Activated CD4-positive, alpha-beta memory T cell treated with anti-CD3 and anti-CD28 coated beads, Interleukin-2, amount 10 ng/mL, durations not matched to agents 7 days and 5 days (primary cell): ENCODE measurements around the gene TRIM24. TPM values are rescaled to one million over a fixed set of nuclear protein-coding genes. Genes with fewer than 3 reads are reported as not detected.
"Not testable (repeated sequence)": the region's sequence is repeated elsewhere in the genome, so short reads cannot be mapped to it uniquely, and the experiment has no call there.

Experiments
- CTCF ChIA-PET: fragments of 350-600 bp; sonication (Branson Sonifier 250); formaldehyde crosslinking; loops from one replicate; lab custom pipeline; 2021; ENCODE audit warnings: antibody characterized with exemption, inconsistent platforms; lab: Charles Lee
- POLR2A ChIA-PET: fragments of 350-600 bp; sonication (Branson Sonifier 250); formaldehyde crosslinking; loops from one replicate; lab custom pipeline; 2021; ENCODE audit warnings: antibody characterized with exemption; lab: Charles Lee
- DNase-seq: peaks from one replicate; pipeline ENCODE4 v3.0.0-alpha.2; 2020
- H3K27ac Mint-ChIP-seq: one replicate; pipeline ENCODE4 v1.8.0; 2021; ENCODE audit warnings: mild to moderate bottlenecking, mixed read lengths
- H3K27me3 Mint-ChIP-seq: one replicate; pipeline ENCODE4 v1.8.0; 2021; ENCODE audit warnings: mixed read lengths
- H3K36me3 Mint-ChIP-seq: one replicate; pipeline ENCODE4 v1.8.0; 2021; ENCODE audit warnings: low read depth, mixed read lengths
- H3K4me1 Mint-ChIP-seq: one replicate; pipeline ENCODE4 v1.8.0; 2021; ENCODE audit warnings: mixed read lengths
- H3K4me3 Mint-ChIP-seq: one replicate; pipeline ENCODE4 v1.8.0; 2021; ENCODE audit warnings: mild to moderate bottlenecking, mixed read lengths
- H3K9me3 Mint-ChIP-seq: one replicate; pipeline ENCODE4 v1.8.0; 2021; ENCODE audit warnings: mixed read lengths
- total RNA-seq, 2 experiments: library from RNA; stranded (reverse); gene quantifications; one replicate each; pipeline ENCODE4 v1.2.3, GENCODE V29; 2021

TRIM24 gene
- total RNA-seq, 2 experiments from 2014 or later: 17.8 to 19.6 TPM

DNA sequence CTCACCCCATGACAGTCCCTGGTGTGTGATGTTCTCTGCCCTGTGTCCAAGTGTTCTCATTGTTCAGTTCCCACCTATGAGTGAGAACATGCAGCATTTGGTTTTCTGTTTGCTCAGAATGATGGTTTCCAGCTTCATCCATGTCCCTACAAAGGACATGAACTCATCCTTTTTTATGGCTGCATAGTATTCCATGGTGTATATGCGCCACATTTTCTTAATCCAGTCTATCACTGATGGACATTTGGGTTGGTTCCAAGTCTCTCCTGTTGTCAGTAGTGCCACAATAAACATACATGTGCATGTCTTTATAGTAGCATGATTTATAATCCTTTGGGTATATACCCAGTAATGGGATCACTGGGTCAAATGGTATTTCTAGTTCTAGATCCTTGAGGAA, 25.4 kb downstream of the TRIM24 start:
- H3K27me3 Mint-ChIP-seq, CTCF ChIA-PET, H3K4me3 Mint-ChIP-seq, DNase-seq, H3K27ac Mint-ChIP-seq, POLR2A ChIA-PET: not testable (repeated sequence)
- peaks cover 25% of the 10 kb centered on the region for H3K9me3 Mint-ChIP-seq
- peaks cover 11% of the 10 kb centered on the region for H3K4me1 Mint-ChIP-seq
- H3K36me3 Mint-ChIP-seq: peaks cover 35% of the 10 kb centered on the region

GRCh38 chr7:138489139-138489538, 29.1 kb downstream of the TRIM24 start:
- Mint-ChIP-seq H3K36me3 (peaks cover 44% of the 10 kb centered on the region), H3K9me3 (peaks cover 23% of the 10 kb centered on the region)
- DNase-seq, H3K4me1 Mint-ChIP-seq, POLR2A ChIA-PET, H3K4me3 Mint-ChIP-seq, H3K27me3 Mint-ChIP-seq, H3K27ac Mint-ChIP-seq, CTCF ChIA-PET: not testable (repeated sequence)

DNA sequence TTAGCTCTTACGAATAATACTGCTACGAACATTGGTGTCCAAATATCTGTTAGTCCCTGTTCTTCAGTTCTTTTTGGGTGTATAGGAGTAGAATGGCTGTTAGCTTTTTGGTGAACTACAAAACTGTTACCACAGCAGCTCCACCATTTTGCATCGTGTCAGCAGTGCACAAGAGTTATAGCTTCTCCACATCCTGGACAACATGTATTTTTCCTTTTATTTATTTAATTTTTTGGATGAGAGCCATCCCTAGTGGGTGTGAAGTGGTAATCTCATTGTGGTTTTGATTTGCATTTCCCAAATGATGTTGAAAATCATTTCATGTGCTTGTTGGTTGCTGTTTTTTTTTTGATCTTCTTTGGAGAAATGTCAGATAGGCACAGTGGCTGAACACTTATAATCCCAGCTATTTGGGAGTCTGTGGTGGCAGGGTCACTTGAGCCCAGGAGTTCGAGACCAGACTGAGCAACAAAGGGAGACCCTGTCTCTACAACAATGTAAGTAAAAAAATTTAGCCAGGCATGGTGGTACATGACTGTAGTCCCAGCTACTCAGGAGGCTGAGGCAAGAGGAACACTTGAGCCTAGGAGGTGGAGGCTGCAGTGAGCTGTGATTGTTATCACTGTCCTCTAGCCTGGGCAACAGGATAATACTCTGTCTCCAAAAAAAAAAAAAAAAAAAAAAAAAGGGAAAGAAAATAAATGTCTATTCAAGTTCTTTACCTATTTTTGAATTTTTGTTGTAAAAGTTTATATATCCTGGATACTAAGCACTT, 31.7 kb downstream of the TRIM24 start:
- no peak overlapping the region for H3K4me3 Mint-ChIP-seq
- ChIA-PET POLR2A (no interaction called here), CTCF (no interaction called here)
- H3K36me3 Mint-ChIP-seq: peaks cover 45% of the 10 kb centered on the region
- no peak for DNase-seq
- H3K27ac Mint-ChIP-seq: no peak overlapping the region
- H3K9me3 Mint-ChIP-seq: peaks cover 18% of the 10 kb centered on the region
- H3K27me3 Mint-ChIP-seq: no peaks in the 10 kb centered on the region
- peaks cover 1% of the 10 kb centered on the region for H3K4me1 Mint-ChIP-seq

- POLR2A ChIA-PET: no interaction called here
These were observed 32.4 kb downstream of the TRIM24 start for GRCh38 chr7:138492423-138492822.

DNA sequence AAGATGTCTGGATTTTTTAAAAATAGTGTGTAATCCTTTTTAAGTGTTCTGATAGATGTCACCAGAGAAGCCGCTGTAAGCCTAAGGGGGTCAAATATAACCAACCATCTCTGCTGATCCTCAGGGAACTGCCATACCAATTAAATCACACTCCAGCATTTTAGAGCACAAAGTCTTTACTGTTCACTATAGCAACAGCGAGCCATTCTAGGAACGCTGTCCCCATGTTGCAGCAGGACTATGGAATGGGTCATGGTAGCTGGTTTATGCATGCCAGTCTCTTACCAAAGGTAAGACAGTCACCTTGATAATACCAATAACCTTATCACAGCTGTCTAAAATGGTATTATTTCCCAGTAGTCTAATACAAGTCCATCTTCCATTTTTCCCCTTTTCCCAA, 33.5 kb downstream of the TRIM24 start:
- CTCF ChIA-PET: no interaction called here
- Mint-ChIP-seq H3K36me3 (peaks cover 42% of the 10 kb centered on the region), H3K27me3 (no peaks in the 10 kb centered on the region), H3K4me1 (peaks cover 1% of the 10 kb centered on the region), H3K27ac (no peak overlapping the region), H3K4me3 (no peak overlapping the region), H3K9me3 (peaks cover 11% of the 10 kb centered on the region)
- POLR2A ChIA-PET: no interaction called here
- no peak for DNase-seq

More at GRCh38 chr7:138492423-138492822, 32.4 kb downstream of the TRIM24 start:
- H3K27me3 Mint-ChIP-seq: no peaks in the 10 kb centered on the region
- H3K9me3 Mint-ChIP-seq: peaks cover 18% of the 10 kb centered on the region
- DNase-seq: no peak
- H3K4me1 Mint-ChIP-seq: peaks cover 1% of the 10 kb centered on the region
- H3K4me3 Mint-ChIP-seq: no peak overlapping the region
- CTCF ChIA-PET: no interaction called here
- H3K27ac Mint-ChIP-seq: no peak overlapping the region
- peaks cover 48% of the 10 kb centered on the region for H3K36me3 Mint-ChIP-seq

DNA sequence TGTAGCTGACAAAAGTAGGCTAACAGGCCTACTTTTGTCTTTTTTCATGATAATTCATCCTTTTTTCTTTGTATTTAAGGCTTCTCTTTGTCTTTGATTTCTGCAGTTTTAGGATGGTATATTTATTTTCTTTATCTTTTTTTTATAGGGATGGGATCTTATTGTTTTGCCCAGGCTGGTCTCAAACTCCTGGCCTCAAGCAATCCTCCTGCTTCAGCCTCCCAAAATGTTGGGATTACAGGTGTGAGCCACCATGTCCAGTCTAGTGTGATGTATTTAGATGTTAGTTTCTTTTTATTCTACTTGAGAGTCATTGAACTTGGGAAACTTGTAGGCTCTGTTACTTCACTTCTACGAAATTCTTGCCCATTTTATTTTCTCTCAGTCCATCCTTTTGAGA, 35.4 kb downstream of the TRIM24 start:
- H3K4me1 Mint-ChIP-seq: peaks cover 1% of the 10 kb centered on the region
- peaks cover 41% of the 10 kb centered on the region for H3K36me3 Mint-ChIP-seq
- ChIA-PET POLR2A (no interaction called here), CTCF (interaction anchor here (0.6 kb wide), 1 partner anchor 144 kb away, joined by 3 read pairs; no protein-coding TSS in a partner anchor)
- H3K9me3 Mint-ChIP-seq: peaks cover 2% of the 10 kb centered on the region
- H3K4me3 Mint-ChIP-seq: no peak overlapping the region
- no peaks in the 10 kb centered on the region for H3K27me3 Mint-ChIP-seq
- no peak for DNase-seq
- H3K27ac Mint-ChIP-seq: no peak overlapping the region

- peaks cover 1% of the 10 kb centered on the region for H3K4me1 Mint-ChIP-seq
- H3K4me3 Mint-ChIP-seq: no peak overlapping the region
- ChIA-PET POLR2A (no interaction called here), CTCF (no interaction called here)
- no peak overlapping the region for H3K27ac Mint-ChIP-seq
- H3K9me3 Mint-ChIP-seq: peaks cover 2% of the 10 kb centered on the region
- H3K36me3 Mint-ChIP-seq: peaks cover 31% of the 10 kb centered on the region
- DNase-seq: no peak
- no peaks in the 10 kb centered on the region for H3K27me3 Mint-ChIP-seq
These were observed 39.3 kb downstream of the TRIM24 start for GRCh38 chr7:138499340-138499739.

DNA sequence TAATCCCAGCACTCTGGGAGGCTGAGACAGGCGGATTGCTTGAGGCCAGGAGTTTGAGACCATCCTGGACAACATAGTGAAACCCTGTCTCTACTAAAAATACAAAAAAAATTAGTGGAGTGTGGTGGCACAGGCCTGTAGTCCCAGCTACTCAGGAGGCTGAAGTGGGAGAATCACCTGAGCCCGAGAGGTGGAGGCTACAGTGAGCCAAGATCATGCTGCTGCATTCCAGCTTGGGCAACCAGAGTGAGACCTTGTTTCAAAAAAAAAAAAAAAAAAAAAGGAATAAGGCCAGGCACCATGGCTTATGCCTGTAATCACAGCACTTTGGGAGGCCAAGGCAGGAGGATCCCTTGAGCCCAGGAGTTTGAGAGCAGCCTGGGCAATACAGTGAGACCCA, 40.2 kb downstream of the TRIM24 start:
- H3K9me3 Mint-ChIP-seq, POLR2A ChIA-PET, H3K4me3 Mint-ChIP-seq, DNase-seq, H3K27me3 Mint-ChIP-seq, H3K4me1 Mint-ChIP-seq, H3K27ac Mint-ChIP-seq: not testable (repeated sequence)
- CTCF ChIA-PET: interaction anchor here (0.6 to 0.7 kb wide), 2 partner anchors 30 to 1258 kb away, joined by 3 read pairs; no protein-coding TSS in a partner anchor
- peaks cover 36% of the 10 kb centered on the region for H3K36me3 Mint-ChIP-seq

DNA sequence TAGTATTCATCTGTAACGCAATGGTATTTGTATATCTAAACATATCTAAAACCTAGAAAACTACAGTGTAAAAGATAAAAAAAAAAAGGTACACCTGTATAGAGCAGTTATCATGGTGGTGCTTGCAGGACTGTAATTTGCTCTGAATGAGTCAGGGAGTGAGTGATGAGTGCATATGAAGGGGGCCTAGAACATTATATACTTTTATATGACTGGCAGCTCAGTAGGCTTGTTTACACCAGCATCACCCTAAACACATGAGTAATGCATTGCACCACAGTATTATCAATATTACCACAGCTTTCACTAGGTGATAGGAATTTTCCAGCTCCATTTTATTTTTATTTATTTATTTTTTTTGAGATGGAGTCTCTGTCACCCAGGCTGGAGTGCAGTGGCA, 40.8 kb downstream of the TRIM24 start:
- CTCF ChIA-PET: no interaction called here
- no peaks in the 10 kb centered on the region for H3K4me1 Mint-ChIP-seq

GRCh38 chr7:138502023-138502767, 42.1 kb downstream of the TRIM24 start:
- no peak for DNase-seq
- H3K4me1 Mint-ChIP-seq: peaks cover 6% of the 10 kb centered on the region
- no peak overlapping the region for H3K4me3 Mint-ChIP-seq
- no peaks in the 10 kb centered on the region for H3K27me3 Mint-ChIP-seq
- peaks cover 41% of the 10 kb centered on the region for H3K36me3 Mint-ChIP-seq
- CTCF ChIA-PET: no interaction called here
- peaks cover 2% of the 10 kb centered on the region for H3K9me3 Mint-ChIP-seq
- no peak overlapping the region for H3K27ac Mint-ChIP-seq
- POLR2A ChIA-PET: no interaction called here

More for the DNA sequence above, 40.8 kb downstream of the TRIM24 start:
- H3K4me3 Mint-ChIP-seq: no peak overlapping the region
- no peak overlapping the region for H3K27ac Mint-ChIP-seq
- peaks cover 37% of the 10 kb centered on the region for H3K36me3 Mint-ChIP-seq
- POLR2A ChIA-PET: no interaction called here
- DNase-seq: no peak
- H3K27me3 Mint-ChIP-seq: no peaks in the 10 kb centered on the region
- peaks cover 2% of the 10 kb centered on the region for H3K9me3 Mint-ChIP-seq

DNA sequence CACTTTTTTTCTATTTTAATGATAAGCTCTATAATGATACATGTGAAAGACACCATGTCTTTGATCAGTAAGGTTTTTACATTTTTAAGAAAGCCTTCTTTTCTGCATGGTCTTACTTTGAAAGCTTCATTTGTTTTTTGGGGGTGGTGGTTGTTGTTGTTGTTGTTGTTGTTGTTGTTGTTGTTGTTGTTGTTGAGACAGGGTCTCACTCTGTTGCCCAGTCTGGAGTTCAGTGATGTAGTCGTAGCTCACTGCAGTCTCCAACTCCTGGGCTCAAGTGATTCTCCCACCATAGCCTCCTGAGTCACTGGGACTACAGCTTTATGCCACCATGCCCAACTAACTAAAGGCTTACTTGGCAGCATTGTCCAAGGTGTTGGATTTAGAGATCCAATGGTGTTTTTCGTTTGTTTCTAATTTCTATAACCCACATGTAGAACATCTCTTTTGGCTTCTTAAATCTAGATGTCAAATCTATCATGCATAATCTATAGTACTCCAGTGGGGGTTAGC, 45.4 kb downstream of the TRIM24 start:
- H3K27ac Mint-ChIP-seq: no peak overlapping the region
- POLR2A ChIA-PET: no interaction called here
- no peaks in the 10 kb centered on the region for H3K27me3 Mint-ChIP-seq

GRCh38 chr7:138506764-138507163, 46.7 kb downstream of the TRIM24 start:
- POLR2A ChIA-PET: interaction anchor here (0.9 kb wide), 1 partner anchor 627 kb away, joined by 3 read pairs; no protein-coding TSS in a partner anchor
- Mint-ChIP-seq H3K4me3 (no peak overlapping the region), H3K27ac (no peak overlapping the region)

More for the DNA sequence above, 45.4 kb downstream of the TRIM24 start:
- peaks cover 14% of the 10 kb centered on the region for H3K4me1 Mint-ChIP-seq
- peaks cover 8% of the 10 kb centered on the region for H3K9me3 Mint-ChIP-seq
- no peak for DNase-seq
- H3K4me3 Mint-ChIP-seq: no peak overlapping the region
- peaks cover 44% of the 10 kb centered on the region for H3K36me3 Mint-ChIP-seq
- CTCF ChIA-PET: interaction anchor here (0.6 to 1.1 kb wide), 2 partner anchors 197 to 233 kb away, joined by 4 to 7 read pairs; no protein-coding TSS in a partner anchor

GRCh38 chr7:138510003-138510402, 49.9 kb downstream of the TRIM24 start:
- Mint-ChIP-seq H3K27ac (no peak overlapping the region), H3K36me3 (peaks cover 69% of the 10 kb centered on the region), H3K4me3 (no peak overlapping the region), H3K9me3 (peaks cover 12% of the 10 kb centered on the region), H3K27me3 (no peaks in the 10 kb centered on the region), H3K4me1 (peaks cover 14% of the 10 kb centered on the region)
- ChIA-PET CTCF (interaction anchor here (0.7 kb wide), 1 partner anchor 397 kb away, joined by 3 read pairs; no protein-coding TSS in a partner anchor), POLR2A (no interaction called here)
- no peak for DNase-seq

More at GRCh38 chr7:138506764-138507163, 46.7 kb downstream of the TRIM24 start:
- CTCF ChIA-PET: no interaction called here
- peaks cover 14% of the 10 kb centered on the region for H3K4me1 Mint-ChIP-seq
- H3K9me3 Mint-ChIP-seq: peaks cover 11% of the 10 kb centered on the region
- H3K27me3 Mint-ChIP-seq: no peaks in the 10 kb centered on the region
- peaks cover 53% of the 10 kb centered on the region for H3K36me3 Mint-ChIP-seq
- no peak for DNase-seq
